Measurements from ENCODE around the gene P2RX6. TPM values are rescaled to one million over a fixed set of nuclear protein-coding genes. Genes with fewer than 3 reads are reported as not detected.

The P2RX6 gene
- total and polyA plus RNA-seq, 2 donors (not counting 3 experiments of a cell fraction or from before 2014, with no cell fraction given), result 0.06 TPM; not detected in 1

GRCh38 chr22:20989323-20990138, 25.4 kb upstream of the P2RX6 start:
- ChIA-PET POLR2A (no interaction called here), CTCF (interaction anchor here (0.7 kb wide), 1 partner anchor 104 kb away, joined by 3 read pairs; no protein-coding TSS in a partner anchor)
- Histone ChIP-seq H3K27me3 (ENCODE audit: control insufficient read depth in 2 of 2, insufficient read depth in 2 of 2, low read length in 2 of 2) (no peaks in the 10 kb centered on the region), H3K27ac (ENCODE audit: insufficient read depth, low read depth, low read length) (no peak overlapping the region), H3K79me2 (ENCODE audit: control insufficient read depth, insufficient read depth, low read length) (no peaks in the 10 kb centered on the region), H3K9me3 (replicated peaks; ENCODE audit: control insufficient read depth, insufficient read depth, low read length) (no peaks in the 10 kb centered on the region), H3K36me3 (ENCODE audit: control insufficient read depth in 2 of 2, extremely low read depth in 1 of 2, insufficient read depth in 2 of 2, low read length in 2 of 2) (peaks cover 3 to 39% of the 10 kb centered on the region in 2 experiments), H3K4me3 (replicated peaks in 1 of 3; ENCODE audit: insufficient read depth in 1 of 3, low read depth in 1 of 3, low read length in 3 of 3) (no peak overlapping the region), H3K4me2 (ENCODE audit: insufficient read depth, low read length) (no peak overlapping the region), H3K4me1 (ENCODE audit: control insufficient read depth, extremely low read depth, insufficient read depth, low read length) (no peaks in the 10 kb centered on the region), H3K9ac (replicated peaks; ENCODE audit: extremely low read depth, insufficient read depth, low read length) (no peak overlapping the region), H2AFZ (ENCODE audit: low read depth, low read length) (no peak overlapping the region), H4K20me1 (replicated peaks; ENCODE audit: control insufficient read depth, extremely low read depth, insufficient read depth, low read length) (no peaks in the 10 kb centered on the region), H3K9me1 (replicated peaks; ENCODE audit: control insufficient read depth, extremely low read depth, insufficient read depth, low read length) (no peaks in the 10 kb centered on the region)
- BruUV-seq (replicated peaks), result no TSS peak
- intact Hi-C loops (cut with micrococcal nuclease) (no loop called here), dilution Hi-C loops (cut with MboI; ENCODE audit: extremely low pct_ligation_motif_present, low sequenced_read_pairs) (no loop called here)
- TF ChIP-seq CTCF (IDR thresholded peaks at IDR 0.05; ENCODE audit: extremely low read depth in 1 of 2, insufficient read depth in 1 of 2, low read depth in 1 of 2, low read length in 2 of 2) (no peak), FOS (IDR thresholded peaks at IDR 0.05; ENCODE audit: borderline replicate concordance, insufficient read depth, low read length) (no peak), POLR2A (IDR thresholded peaks at IDR 0.05; ENCODE audit: low read depth, low read length) (no peak), POLR2AphosphoS5 (IDR thresholded peaks at IDR 0.05; ENCODE audit: insufficient read depth, low read depth, low read length) (no peak), MAX (IDR thresholded peaks at IDR 0.05; ENCODE audit: insufficient read depth, insufficient read length) (no peak), EZH2 (IDR thresholded peaks at IDR 0.05; ENCODE audit: borderline replicate concordance, low read depth, low read length, severe bottlenecking) (no peak), JUN (IDR thresholded peaks at IDR 0.05; ENCODE audit: borderline replicate concordance, insufficient read depth, insufficient read length, low read depth) (no peak)
- DNase-seq (ENCODE audit: low read depth, low spot score), result no peak
- no peak for FAIRE-seq

Measured in endothelial cell of umbilical vein (primary cell).